ENCODE measurements around the gene TMEFF1.

The TMEFF1 gene

GRCh38 chr9:100448266-100448665 lies 24.7 kb upstream of the TMEFF1 start:
- DNase-seq, result no peak

GRCh38 chr9:100449420-100449819 lies 23.5 kb upstream of the TMEFF1 start:
- DNase-seq, result no peak

- DNase-seq, result no peak
These were observed 20.1 kb upstream of the TMEFF1 start for GRCh38 chr9:100452894-100453293.

GRCh38 chr9:100455470-100455869 lies 17.5 kb upstream of the TMEFF1 start:
- no peak for DNase-seq

GRCh38 chr9:100457517-100457916 lies 15.4 kb upstream of the TMEFF1 start:
- no peak for DNase-seq

- DNase-seq, result no peak
These were observed 13.0 kb upstream of the TMEFF1 start for GRCh38 chr9:100459963-100460362.

- no peak for DNase-seq
These were observed 7.7 kb upstream of the TMEFF1 start for GRCh38 chr9:100465274-100465673.

- DNase-seq, result no peak
These were observed 7.2 kb upstream of the TMEFF1 start for GRCh38 chr9:100465761-100466160.

GRCh38 chr9:100466171-100466828 lies 6.6 kb upstream of the TMEFF1 start:
- no peak for DNase-seq

- DNase-seq, result peak; percentile 11
These were observed 6.1 kb upstream of the TMEFF1 start for GRCh38 chr9:100466829-100467221.

- DNase-seq, result no peak
These were observed 4.9 kb upstream of the TMEFF1 start for GRCh38 chr9:100468041-100468440.

- no peak for DNase-seq
These were observed 681 bp upstream of the TMEFF1 start for GRCh38 chr9:100472268-100472667.

- DNase-seq, result no peak
These were observed 530 bp downstream of the TMEFF1 start for GRCh38 chr9:100473276-100474081.

- no peak for DNase-seq
These were observed 1.4 kb downstream of the TMEFF1 start for GRCh38 chr9:100474082-100474923.

- DNase-seq, result no peak
These were observed 2.0 kb downstream of the TMEFF1 start for GRCh38 chr9:100474924-100475276.

GRCh38 chr9:100477241-100477640 lies 4.3 kb downstream of the TMEFF1 start:
- DNase-seq, result no peak

- DNase-seq, result no peak
These were observed 5.2 kb downstream of the TMEFF1 start for GRCh38 chr9:100478192-100478591.

GRCh38 chr9:100479820-100480219 lies 6.9 kb downstream of the TMEFF1 start:
- DNase-seq, result no peak

GRCh38 chr9:100485196-100485595 lies 12.2 kb downstream of the TMEFF1 start:
- no peak for DNase-seq

GRCh38 chr9:100486479-100487176 lies 13.7 kb downstream of the TMEFF1 start:
- no peak for DNase-seq

GRCh38 chr9:100488177-100488576 lies 15.2 kb downstream of the TMEFF1 start:
- no peak for DNase-seq

GRCh38 chr9:100489836-100490235 lies 16.9 kb downstream of the TMEFF1 start:
- DNase-seq, result no peak

GRCh38 chr9:100492952-100493351 lies 20.0 kb downstream of the TMEFF1 start:
- DNase-seq, result no peak

All from kidney glomerular epithelial cell (primary cell).